Vagina (tissue), 2 donors: ENCODE data around the gene INTS13. TPM values are rescaled to one million over a fixed set of nuclear protein-coding genes. Genes with fewer than 3 reads are reported as not detected.

ENCODE experiments used
- DNase-seq, 2 donors: peaks; one replicate each; pipeline ENCODE4 v3.0.0-alpha.2; 2017; ENCODE audit errors: extremely low spot score in 2 of 2
- H3K27ac ChIP-seq: fragments of 200-600 bp; sonication (generic); one replicate; pipeline ENCODE4 v1.5.1; 2019
- H3K27me3 ChIP-seq: fragments of 200-600 bp; sonication (generic); one replicate; pipeline ENCODE4 v1.5.1; 2019
- H3K36me3 ChIP-seq, 2 donors: fragments of 200-600 bp; sonication (generic); one replicate each; pipeline ENCODE4 v1.5.1; 2017 to 2019
- H3K4me1 ChIP-seq: fragments of 200-600 bp; sonication (generic); one replicate; pipeline ENCODE4 v1.5.1; 2019
- H3K4me3 ChIP-seq, 2 donors: fragments of 200-600 bp; sonication (generic); 1 replicate in 1 of 2; 2 replicates in 1 of 2; pipeline ENCODE4 v1.5.1; 2016 to 2019
- H3K9me3 ChIP-seq: fragments of 200-600 bp; sonication (generic); one replicate; pipeline ENCODE4 v1.5.1; 2019
- POLR2A ChIP-seq, 2 donors: fragments of 450-650 bp; IDR thresholded peaks; one replicate each; pipeline ENCODE4 v1.6.1; 2017; ENCODE audit warnings: antibody characterized with exemption in 2 of 2, mild to moderate bottlenecking in 2 of 2, moderate library complexity in 2 of 2
- POLR2AphosphoS5 ChIP-seq, 2 donors: sonication (generic); formaldehyde crosslinking; IDR thresholded peaks; one replicate each; pipeline ENCODE4 v1.9.0; 2017; ENCODE audit warnings: antibody characterized with exemption in 2 of 2, mild to moderate bottlenecking in 2 of 2, low read depth in 1 of 2; ENCODE audit not compliant: insufficient read depth in 1 of 2
- intact Hi-C: fragments of 100-400 bp; cut with DNase I; formaldehyde crosslinking; loops from one replicate; pipeline ENCODE4 v1.15.1; 2023
- total RNA-seq: library from RNA; depleted of rRNA; stranded (reverse); fragments of >200 nt; gene quantifications from one replicate; pipeline ENCODE4 v1.2.3, GENCODE V29; 2016
- TF ChIP-seq, protein P1 (sequence below), 3 experiments: fragments of 450-650 bp in 2 of 3; fragments of 200-600 bp in 1 of 3; sonication (generic) in 1 of 3; IDR thresholded peaks; one replicate each; pipeline ENCODE4 v1.5.1; 2017 to 2019; ENCODE audit warnings: antibody characterized with exemption in 3 of 3, mild to moderate bottlenecking in 2 of 3, moderate library complexity in 2 of 3

Gene INTS13
- total RNA-seq, 1 donor from 2014 or later: 26.0 TPM

DNA sequence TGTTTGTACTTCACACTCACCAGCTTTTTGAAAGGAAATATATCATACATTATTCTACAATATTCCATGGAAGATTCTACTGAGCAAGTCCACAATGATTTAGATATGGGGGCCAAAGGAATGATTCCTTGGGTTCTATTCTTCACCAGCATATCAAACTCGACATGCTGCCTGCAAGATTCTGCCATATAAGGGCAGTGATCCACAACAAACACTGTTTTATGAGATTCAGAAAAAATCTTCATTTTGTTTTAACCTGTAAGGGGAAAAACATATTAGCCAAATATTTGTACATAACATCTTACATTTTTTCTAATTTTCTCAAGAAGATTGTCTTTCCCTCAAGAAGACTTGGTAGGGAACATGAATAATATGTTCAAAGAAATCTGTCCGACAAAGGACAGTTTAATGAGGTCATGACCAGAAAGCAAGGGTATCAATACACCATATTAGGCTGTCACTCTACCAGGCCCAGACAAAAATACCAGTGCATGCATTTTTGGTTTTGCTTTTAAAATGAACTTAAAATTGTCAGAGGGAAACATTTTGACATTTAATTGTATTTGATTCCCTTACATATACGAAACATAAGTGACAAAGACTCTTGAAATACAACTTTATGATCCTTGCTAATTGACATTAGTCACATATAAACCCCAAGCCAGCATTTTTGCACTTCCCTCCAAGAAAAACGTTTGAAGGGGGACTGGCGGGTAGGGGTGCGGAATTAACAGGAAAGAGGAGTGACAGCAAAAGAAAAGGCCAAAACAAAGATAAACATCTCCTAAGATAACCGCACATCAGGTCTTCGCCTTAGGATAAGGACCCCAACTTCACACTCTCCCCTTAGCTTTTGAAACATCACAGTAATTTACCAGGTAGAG is 980 bp downstream of the INTS13 start:
- H3K36me3 ChIP-seq: no peaks in the 10 kb centered on the region
- H3K9me3 ChIP-seq: no peaks in the 10 kb centered on the region
- TF ChIP-seq, protein P1, sequence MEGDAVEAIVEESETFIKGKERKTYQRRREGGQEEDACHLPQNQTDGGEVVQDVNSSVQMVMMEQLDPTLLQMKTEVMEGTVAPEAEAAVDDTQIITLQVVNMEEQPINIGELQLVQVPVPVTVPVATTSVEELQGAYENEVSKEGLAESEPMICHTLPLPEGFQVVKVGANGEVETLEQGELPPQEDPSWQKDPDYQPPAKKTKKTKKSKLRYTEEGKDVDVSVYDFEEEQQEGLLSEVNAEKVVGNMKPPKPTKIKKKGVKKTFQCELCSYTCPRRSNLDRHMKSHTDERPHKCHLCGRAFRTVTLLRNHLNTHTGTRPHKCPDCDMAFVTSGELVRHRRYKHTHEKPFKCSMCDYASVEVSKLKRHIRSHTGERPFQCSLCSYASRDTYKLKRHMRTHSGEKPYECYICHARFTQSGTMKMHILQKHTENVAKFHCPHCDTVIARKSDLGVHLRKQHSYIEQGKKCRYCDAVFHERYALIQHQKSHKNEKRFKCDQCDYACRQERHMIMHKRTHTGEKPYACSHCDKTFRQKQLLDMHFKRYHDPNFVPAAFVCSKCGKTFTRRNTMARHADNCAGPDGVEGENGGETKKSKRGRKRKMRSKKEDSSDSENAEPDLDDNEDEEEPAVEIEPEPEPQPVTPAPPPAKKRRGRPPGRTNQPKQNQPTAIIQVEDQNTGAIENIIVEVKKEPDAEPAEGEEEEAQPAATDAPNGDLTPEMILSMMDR (IDR thresholded peaks at IDR 0.05): no peak
- no peak for TF ChIP-seq POLR2A (IDR thresholded peaks at IDR 0.05)
- H3K4me3 ChIP-seq: peak overlapping the region; percentile 75 to 86
- H3K4me1 ChIP-seq: peaks cover 49% of the 10 kb centered on the region
- peak overlapping the region; percentile 95 for H3K27ac ChIP-seq
- no peak for DNase-seq
- intact Hi-C loops: no loop called here
- H3K27me3 ChIP-seq: no peaks in the 10 kb centered on the region

DNA sequence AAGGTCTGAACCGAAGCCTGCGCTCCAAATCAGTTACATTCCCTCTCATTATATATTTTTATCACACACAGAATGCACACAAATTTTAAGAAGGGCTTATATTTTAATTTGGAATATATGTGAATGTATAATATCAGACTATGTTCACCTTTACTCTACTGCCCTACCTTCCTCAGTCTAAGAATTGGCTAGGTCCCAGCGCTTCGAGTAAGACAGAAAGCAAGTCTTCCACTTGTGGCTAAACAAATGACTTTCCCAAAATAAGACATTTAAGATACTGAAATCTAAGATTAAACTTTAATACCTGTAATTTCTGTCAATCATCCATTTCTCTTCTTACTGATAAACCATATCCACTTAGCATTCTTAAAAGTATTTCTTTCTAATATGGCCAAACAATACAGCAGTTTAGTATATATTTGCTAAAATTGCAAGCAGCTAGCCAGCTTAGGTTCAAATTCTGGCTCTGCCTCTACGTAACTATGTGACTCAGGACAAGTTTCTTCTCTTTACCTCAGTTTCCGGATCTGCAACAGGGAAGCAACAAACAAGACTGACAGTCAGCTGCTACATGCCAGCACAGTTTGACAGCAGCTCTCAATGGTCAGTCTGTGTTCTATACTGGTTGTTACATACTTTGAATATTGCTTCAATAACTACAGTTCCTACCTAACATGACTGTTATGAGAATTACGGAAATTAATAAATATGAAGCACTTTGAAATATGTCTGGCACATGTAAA is 2.0 kb downstream of the INTS13 start:
- Histone ChIP-seq H3K36me3 (no peaks in the 10 kb centered on the region), H3K4me3 (no peak overlapping the region), H3K4me1 (peaks cover 40% of the 10 kb centered on the region), H3K27ac (no peak overlapping the region), H3K9me3 (no peaks in the 10 kb centered on the region), H3K27me3 (no peaks in the 10 kb centered on the region)
- TF ChIP-seq POLR2A (IDR thresholded peaks at IDR 0.05) (no peak), POLR2AphosphoS5 (IDR thresholded peaks at IDR 0.05; ENCODE audit: insufficient read depth in 1 of 2, low read depth in 1 of 2) (no peak)
- TF ChIP-seq, protein P1 (IDR thresholded peaks at IDR 0.05): no peak
- intact Hi-C loops: no loop called here
- DNase-seq: no peak

DNA sequence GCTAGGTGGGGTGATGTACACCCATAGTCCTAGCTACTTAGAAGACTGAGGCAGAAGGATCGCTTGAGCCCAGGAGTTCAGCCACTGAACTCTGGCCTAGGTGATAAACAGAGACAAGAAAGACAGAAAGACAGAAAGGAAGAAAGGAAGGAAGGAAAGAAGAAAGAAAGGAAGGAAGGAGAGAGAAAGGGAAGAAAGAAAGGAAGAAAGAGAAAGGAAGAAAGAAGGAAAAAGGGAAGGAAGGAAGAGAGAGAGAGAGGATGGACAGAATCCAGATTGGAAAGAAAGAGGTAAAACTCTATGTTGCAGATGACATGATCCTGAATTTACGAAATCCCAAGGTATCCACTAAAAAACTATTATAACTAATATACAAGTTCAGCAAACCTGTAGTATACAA is 8.2 kb downstream of the INTS13 start:
- H3K36me3 ChIP-seq: peaks cover 0 to 25% of the 10 kb centered on the region in 2 donors

DNA sequence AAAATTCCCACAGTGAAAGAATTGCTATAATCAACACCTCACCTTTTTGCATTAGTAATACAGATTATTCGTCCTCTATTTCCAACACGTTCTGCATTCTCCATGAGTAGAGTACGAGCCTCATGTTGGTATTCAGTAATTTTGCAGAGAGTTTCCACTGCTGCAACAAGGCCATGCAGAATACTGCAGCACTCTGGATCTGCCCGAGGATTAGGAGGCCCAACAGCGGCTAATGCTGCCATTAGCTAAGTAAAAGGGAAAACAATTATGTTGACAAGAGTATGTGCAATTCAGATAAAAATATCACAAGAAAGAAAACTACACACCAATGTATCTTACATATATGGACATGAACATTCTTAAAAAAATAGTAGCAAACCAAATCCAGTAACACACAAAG is 9.1 kb downstream of the INTS13 start:
- H3K36me3 ChIP-seq: peaks cover 0 to 34% of the 10 kb centered on the region in 2 donors

More for the DNA sequence above, 8.2 kb downstream of the INTS13 start:
- H3K27ac ChIP-seq: no peak overlapping the region
- intact Hi-C loops: no loop called here
- H3K27me3 ChIP-seq: no peaks in the 10 kb centered on the region
- TF ChIP-seq POLR2AphosphoS5 (IDR thresholded peaks at IDR 0.05; ENCODE audit: insufficient read depth in 1 of 2, low read depth in 1 of 2) (no peak), POLR2A (IDR thresholded peaks at IDR 0.05) (no peak)
- TF ChIP-seq, protein P1 (IDR thresholded peaks at IDR 0.05): no peak
- H3K4me3 ChIP-seq: no peak overlapping the region
- no peak for DNase-seq
- H3K4me1 ChIP-seq: no peaks in the 10 kb centered on the region
- H3K9me3 ChIP-seq: no peaks in the 10 kb centered on the region

More for the DNA sequence above, 9.1 kb downstream of the INTS13 start:
- no peaks in the 10 kb centered on the region for H3K27me3 ChIP-seq
- no peak for DNase-seq
- intact Hi-C loops: no loop called here
- no peak overlapping the region for H3K4me3 ChIP-seq
- TF ChIP-seq, protein P1 (IDR thresholded peaks at IDR 0.05): no peak
- TF ChIP-seq POLR2A (IDR thresholded peaks at IDR 0.05): no peak
- TF ChIP-seq POLR2AphosphoS5 (IDR thresholded peaks at IDR 0.05; ENCODE audit: insufficient read depth in 1 of 2, low read depth in 1 of 2): no peak
- no peaks in the 10 kb centered on the region for H3K4me1 ChIP-seq
- H3K9me3 ChIP-seq: no peaks in the 10 kb centered on the region
- H3K27ac ChIP-seq: no peak overlapping the region
